Suprapubic skin (tissue), 4 donors: ENCODE data around the gene DIPK1A.

ENCODE experiments used
- CTCF ChIP-seq, 2 donors: fragments of 200-600 bp in 1 of 2; fragments of 450-650 bp in 1 of 2; sonication (generic) in 1 of 2; IDR thresholded peaks; one replicate each; pipeline ENCODE4 v1.5.1; 2016 to 2019; ENCODE audit warnings: antibody characterized with exemption in 2 of 2, mild to moderate bottlenecking in 1 of 2, moderate library complexity in 1 of 2
- EP300 ChIP-seq: sonication (generic); formaldehyde crosslinking; IDR thresholded peaks from one replicate; pipeline ENCODE4 v1.6.1; 2017; ENCODE audit warnings: antibody characterized with exemption
- POLR2AphosphoS5 ChIP-seq, 3 donors: sonication (generic); formaldehyde crosslinking; IDR thresholded peaks; one replicate each; pipeline ENCODE4 v1.6.1; 2017; ENCODE audit warnings: antibody characterized with exemption in 3 of 3

- TF ChIP-seq EP300 = no peak
- no peak for TF ChIP-seq CTCF (IDR thresholded peaks at IDR 0.05)
- TF ChIP-seq POLR2AphosphoS5 (IDR thresholded peaks at IDR 0.05) = no peak
These were observed 46.8 kb upstream of the DIPK1A start for GRCh38 chr1:93007941-93008577.
